ENCODE data around the gene ALKBH7.
A peak's percentile ranks its signal among the peaks of the same experiment; 100 is the strongest.
"Not testable (repeated sequence)": the region's sequence is repeated elsewhere in the genome, so short reads cannot be mapped to it uniquely, and the experiment has no call there.

The ALKBH7 gene

DNA sequence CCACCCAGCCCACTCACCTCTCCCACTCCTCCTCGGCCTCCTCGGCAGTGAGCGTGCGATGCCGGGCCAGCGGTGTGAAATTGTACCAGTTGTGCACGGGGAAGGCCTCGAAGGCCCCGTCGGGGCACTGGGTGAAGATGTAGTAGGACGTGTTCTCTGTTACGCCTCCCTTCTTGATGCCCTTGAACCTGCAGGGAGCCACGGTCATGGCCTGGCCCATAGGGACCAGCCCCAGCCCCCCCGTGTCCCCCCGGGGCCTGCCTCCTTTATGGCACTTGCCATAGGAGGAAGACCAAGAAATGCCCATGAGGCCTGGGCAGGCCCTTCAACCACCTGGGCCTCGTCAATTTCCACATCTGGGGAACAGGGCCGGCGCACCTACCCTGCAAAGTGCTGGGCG is 14.8 kb downstream of the ALKBH7 start:
- no peaks in the 10 kb centered on the region for H3K27me3 ChIP-seq (replicated peaks; ENCODE audit: control insufficient read depth, insufficient read depth, low read length)
- no peak for DNase-seq (ENCODE audit: low read depth)
- peaks cover 5% of the 10 kb centered on the region for H3K4me1 ChIP-seq (ENCODE audit: control insufficient read depth, insufficient read depth, low read length)
- no peaks in the 10 kb centered on the region for H3K9me3 ChIP-seq (ENCODE audit: control insufficient read depth, low read length)
- H3K9ac ChIP-seq (ENCODE audit: low read length): no peak overlapping the region
- H3K4me3 ChIP-seq (ENCODE audit: low read length): no peak overlapping the region
- peaks cover 64% of the 10 kb centered on the region for H3K36me3 ChIP-seq (ENCODE audit: control insufficient read depth, insufficient read depth, low read length, severe bottlenecking)

- DNase-seq (ENCODE audit: low read depth): peak; percentile 23
- Histone ChIP-seq H3K36me3 (ENCODE audit: control insufficient read depth, insufficient read depth, low read length, severe bottlenecking) (peaks cover 24% of the 10 kb centered on the region), H3K4me3 (ENCODE audit: low read length) (peak overlapping the region; percentile 90), H3K4me1 (ENCODE audit: control insufficient read depth, insufficient read depth, low read length) (peaks cover 7% of the 10 kb centered on the region), H3K9me3 (ENCODE audit: control insufficient read depth, low read length) (no peaks in the 10 kb centered on the region), H3K9ac (ENCODE audit: low read length) (peak overlapping the region; percentile 99), H3K27me3 (replicated peaks; ENCODE audit: control insufficient read depth, insufficient read depth, low read length) (no peaks in the 10 kb centered on the region)
Measured at GRCh38 chr19:6392221-6393073, 19.9 kb downstream of the ALKBH7 start.

GRCh38 chr19:6393074-6393982 is 20.7 kb downstream of the ALKBH7 start, which contains the start of gene GTF2F1:
GTF2F1 (minus strand) TSS chr19:6393164; CDS start chr19:6392995, 169 bp downstream.
- Histone ChIP-seq H3K9me3 (ENCODE audit: control insufficient read depth, low read length) (no peaks in the 10 kb centered on the region), H3K27me3 (replicated peaks; ENCODE audit: control insufficient read depth, insufficient read depth, low read length) (no peaks in the 10 kb centered on the region), H3K36me3 (ENCODE audit: control insufficient read depth, insufficient read depth, low read length, severe bottlenecking) (peaks cover 16% of the 10 kb centered on the region), H3K4me1 (ENCODE audit: control insufficient read depth, insufficient read depth, low read length) (peaks cover 7% of the 10 kb centered on the region), H3K4me3 (ENCODE audit: low read length) (peak within 1 kb of the TSS; percentile 90), H3K9ac (ENCODE audit: low read length) (peak within 1 kb of the TSS; percentile 99)
- peak; percentile 99 for DNase-seq (ENCODE audit: low read depth)

- no peak for DNase-seq (ENCODE audit: low read depth)
- peak overlapping the region; percentile 90 for H3K4me3 ChIP-seq (ENCODE audit: low read length)
- H3K4me1 ChIP-seq (ENCODE audit: control insufficient read depth, insufficient read depth, low read length): peaks cover 7% of the 10 kb centered on the region
- peak overlapping the region; percentile 99 for H3K9ac ChIP-seq (ENCODE audit: low read length)
- no peaks in the 10 kb centered on the region for H3K9me3 ChIP-seq (ENCODE audit: control insufficient read depth, low read length)
- H3K27me3 ChIP-seq (replicated peaks; ENCODE audit: control insufficient read depth, insufficient read depth, low read length): no peaks in the 10 kb centered on the region
- H3K36me3 ChIP-seq (ENCODE audit: control insufficient read depth, insufficient read depth, low read length, severe bottlenecking): peaks cover 10% of the 10 kb centered on the region
Measured at GRCh38 chr19:6393983-6394412, 21.4 kb downstream of the ALKBH7 start.

DNA sequence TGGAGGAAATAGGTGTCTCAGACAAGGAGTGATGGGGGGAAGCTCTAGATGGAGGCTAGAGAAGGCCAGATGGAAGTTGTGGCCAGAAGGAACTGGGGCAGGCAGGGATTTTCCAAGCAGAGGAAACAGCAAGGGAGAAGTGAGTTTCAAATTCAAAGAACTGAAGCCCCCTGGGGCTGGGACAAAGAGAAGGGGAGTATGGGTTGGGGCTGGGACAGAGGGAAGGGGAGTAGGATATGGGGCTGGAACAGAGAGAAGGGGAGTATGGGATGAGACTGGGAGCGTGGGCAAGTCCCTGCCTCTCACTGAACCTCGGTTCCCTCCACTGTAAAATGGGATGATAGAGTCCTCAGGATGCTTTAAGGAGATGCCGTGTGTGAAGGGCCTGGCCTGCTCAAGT is 22.2 kb downstream of the ALKBH7 start:
- peaks cover 2% of the 10 kb centered on the region for H3K36me3 ChIP-seq (ENCODE audit: control insufficient read depth, insufficient read depth, low read length, severe bottlenecking)
- peaks cover 7% of the 10 kb centered on the region for H3K4me1 ChIP-seq (ENCODE audit: control insufficient read depth, insufficient read depth, low read length)
- no peak overlapping the region for H3K4me3 ChIP-seq (ENCODE audit: low read length)
- H3K27me3 ChIP-seq (replicated peaks; ENCODE audit: control insufficient read depth, insufficient read depth, low read length): no peaks in the 10 kb centered on the region
- DNase-seq (ENCODE audit: low read depth): no peak
- no peaks in the 10 kb centered on the region for H3K9me3 ChIP-seq (ENCODE audit: control insufficient read depth, low read length)
- no peak overlapping the region for H3K9ac ChIP-seq (ENCODE audit: low read length)

DNA sequence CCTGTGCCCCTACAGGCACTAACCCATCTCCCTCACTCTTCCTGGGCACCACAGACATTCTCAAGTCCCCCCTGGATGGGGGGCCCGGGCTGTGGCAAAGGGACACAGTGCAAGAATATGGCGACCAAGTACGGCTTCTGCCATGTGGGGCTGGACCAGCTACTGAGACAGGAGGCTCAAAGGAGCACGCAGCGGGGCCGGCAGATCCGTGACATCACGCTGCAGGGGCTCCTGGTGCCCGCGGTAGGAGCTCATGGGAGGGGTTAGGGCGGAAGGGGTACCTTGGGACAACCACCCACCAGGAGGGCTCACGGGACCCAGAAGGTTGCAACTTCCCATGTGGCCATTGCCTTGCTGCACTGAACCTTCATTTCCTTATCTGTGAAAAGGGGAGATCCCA is 23.7 kb downstream of the ALKBH7 start:
- DNase-seq (ENCODE audit: low read depth): no peak
- Histone ChIP-seq H3K9ac (ENCODE audit: low read length) (no peak overlapping the region), H3K4me3 (ENCODE audit: low read length) (no peak overlapping the region), H3K4me1 (ENCODE audit: control insufficient read depth, insufficient read depth, low read length) (peaks cover 7% of the 10 kb centered on the region), H3K36me3 (ENCODE audit: control insufficient read depth, insufficient read depth, low read length, severe bottlenecking) (no peaks in the 10 kb centered on the region), H3K27me3 (replicated peaks; ENCODE audit: control insufficient read depth, insufficient read depth, low read length) (no peaks in the 10 kb centered on the region), H3K9me3 (ENCODE audit: control insufficient read depth, low read length) (no peaks in the 10 kb centered on the region)

GRCh38 chr19:6400062-6400944 is 27.7 kb downstream of the ALKBH7 start:
- H3K9ac ChIP-seq (ENCODE audit: low read length); H3K4me1 ChIP-seq (ENCODE audit: control insufficient read depth, insufficient read depth, low read length); H3K36me3 ChIP-seq (ENCODE audit: control insufficient read depth, insufficient read depth, low read length, severe bottlenecking); DNase-seq (ENCODE audit: low read depth); H3K4me3 ChIP-seq (ENCODE audit: low read length); H3K27me3 ChIP-seq (replicated peaks; ENCODE audit: control insufficient read depth, insufficient read depth, low read length); H3K9me3 ChIP-seq (ENCODE audit: control insufficient read depth, low read length): not testable (repeated sequence)

GRCh38 chr19:6402058-6402457 is 29.5 kb downstream of the ALKBH7 start:
- Histone ChIP-seq H3K9me3 (ENCODE audit: control insufficient read depth, low read length) (no peaks in the 10 kb centered on the region), H3K36me3 (ENCODE audit: control insufficient read depth, insufficient read depth, low read length, severe bottlenecking) (no peaks in the 10 kb centered on the region), H3K27me3 (replicated peaks; ENCODE audit: control insufficient read depth, insufficient read depth, low read length) (no peaks in the 10 kb centered on the region), H3K4me3 (ENCODE audit: low read length) (no peak overlapping the region), H3K4me1 (ENCODE audit: control insufficient read depth, insufficient read depth, low read length) (no peaks in the 10 kb centered on the region), H3K9ac (ENCODE audit: low read length) (no peak overlapping the region)
- DNase-seq (ENCODE audit: low read depth): no peak

DNA sequence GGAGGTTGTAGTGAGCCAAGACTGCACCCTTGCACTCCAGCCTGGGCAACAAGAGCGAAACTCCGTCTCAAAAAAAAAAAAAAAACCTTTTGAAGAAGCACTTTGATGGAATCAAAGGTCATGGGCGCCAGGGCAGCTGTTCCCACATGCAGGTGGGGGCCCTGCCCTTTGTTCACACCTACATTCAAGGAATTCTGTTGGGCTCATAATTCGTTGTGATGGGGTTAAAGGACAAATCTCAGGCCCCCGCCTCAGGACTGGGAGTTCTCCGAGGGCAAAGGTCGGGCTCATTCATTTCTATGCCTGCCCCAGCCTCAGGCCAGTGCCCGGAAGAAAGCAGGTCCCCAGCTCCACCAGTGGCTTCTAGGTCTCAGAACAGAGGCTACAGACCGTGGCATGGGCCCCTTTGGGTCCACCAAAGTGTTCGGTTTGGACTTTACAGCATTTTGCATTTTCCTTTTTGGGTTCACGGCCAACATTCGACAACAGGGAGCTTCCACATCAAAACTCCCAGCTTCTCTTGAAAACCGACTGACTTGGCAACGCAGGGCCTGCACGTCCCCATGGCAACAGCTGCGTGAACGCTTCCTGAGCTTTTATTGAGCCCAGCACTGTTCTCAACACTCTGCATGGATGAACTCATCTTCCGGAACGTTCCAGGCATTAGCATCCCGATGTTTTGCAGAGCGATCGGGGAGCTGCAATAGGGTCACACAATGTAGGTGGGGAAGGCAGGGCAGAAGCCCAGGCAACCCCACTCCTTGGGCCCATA is 30.4 kb downstream of the ALKBH7 start:
- H3K9me3 ChIP-seq (ENCODE audit: control insufficient read depth, low read length): no peaks in the 10 kb centered on the region
- peak; percentile 47 for DNase-seq (ENCODE audit: low read depth)

GRCh38 chr19:6406401-6406800 is 33.8 kb downstream of the ALKBH7 start:
- Histone ChIP-seq H3K9ac (ENCODE audit: low read length) (no peak overlapping the region), H3K4me1 (ENCODE audit: control insufficient read depth, insufficient read depth, low read length) (no peaks in the 10 kb centered on the region), H3K9me3 (ENCODE audit: control insufficient read depth, low read length) (no peaks in the 10 kb centered on the region), H3K36me3 (ENCODE audit: control insufficient read depth, insufficient read depth, low read length, severe bottlenecking) (no peaks in the 10 kb centered on the region), H3K27me3 (replicated peaks; ENCODE audit: control insufficient read depth, insufficient read depth, low read length) (no peaks in the 10 kb centered on the region), H3K4me3 (ENCODE audit: low read length) (no peak overlapping the region)
- DNase-seq (ENCODE audit: low read depth): no peak

More for the DNA sequence above, 30.4 kb downstream of the ALKBH7 start:
- no peaks in the 10 kb centered on the region for H3K27me3 ChIP-seq (replicated peaks; ENCODE audit: control insufficient read depth, insufficient read depth, low read length)
- H3K36me3 ChIP-seq (ENCODE audit: control insufficient read depth, insufficient read depth, low read length, severe bottlenecking): no peaks in the 10 kb centered on the region
- no peaks in the 10 kb centered on the region for H3K4me1 ChIP-seq (ENCODE audit: control insufficient read depth, insufficient read depth, low read length)
- H3K9ac ChIP-seq (ENCODE audit: low read length): no peak overlapping the region
- no peak overlapping the region for H3K4me3 ChIP-seq (ENCODE audit: low read length)

Measured in adipocyte (in vitro differentiated cells).